ENCODE results near the gene CRKL.

Gene CRKL

DNA sequence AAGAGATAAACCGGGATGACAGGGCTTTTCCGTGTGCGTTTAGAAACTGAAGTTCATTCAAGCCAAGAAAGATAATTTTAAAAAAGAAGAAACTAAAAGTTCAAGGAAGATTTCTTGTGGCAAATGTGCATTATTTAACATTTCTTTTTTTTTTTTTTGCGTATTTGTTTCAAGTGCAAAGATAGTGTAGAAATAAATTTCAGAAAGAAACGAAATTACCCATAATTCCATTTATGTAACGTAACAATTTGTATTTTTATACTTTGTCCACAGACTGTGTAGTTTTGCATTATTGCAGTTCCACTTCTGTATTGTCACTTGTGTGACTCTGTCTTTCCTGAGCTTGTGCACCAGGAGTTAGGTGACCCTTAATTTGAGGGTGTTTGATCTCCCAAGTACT is 34.4 kb upstream of the CRKL start:
- H3K4me1 ChIP-seq (ENCODE audit: control insufficient read depth in 1 of 2, insufficient read depth in 2 of 2, low read length in 2 of 2) = peaks cover 7 to 19% of the 10 kb centered on the region in 2 experiments
- no peak overlapping the region for H3K4me2 ChIP-seq (ENCODE audit: low read length)
- H4K8ac ChIP-seq (ENCODE audit: low read depth, low read length) = no peak overlapping the region
- H4K91ac ChIP-seq (ENCODE audit: low read depth, low read length) = no peak overlapping the region
- H3K4me3 ChIP-seq (ENCODE audit: low read depth, low read length) = no peak overlapping the region
- no peak overlapping the region for H2AK5ac ChIP-seq (ENCODE audit: low read length)
- no peak overlapping the region for H3K9ac ChIP-seq (ENCODE audit: low read length)
- H3K27me3 ChIP-seq (ENCODE audit: insufficient read depth, low read length) = no peaks in the 10 kb centered on the region
- no peak overlapping the region for H3K4ac ChIP-seq (ENCODE audit: low read depth, low read length)
- H2BK120ac ChIP-seq (ENCODE audit: insufficient read depth, low read length, poor library complexity) = no peak overlapping the region
- WGBS (ENCODE audit: extremely low coverage, insufficient coverage, insufficient read length) = no CpG with 5 or more reads among the region's 6 CpGs
- peaks cover 22 to 28% of the 10 kb centered on the region in 2 experiments for H3K36me3 ChIP-seq (ENCODE audit: control insufficient read depth in 1 of 2, insufficient read depth in 2 of 2, low read length in 2 of 2)
- no peak overlapping the region for H3K27ac ChIP-seq (ENCODE audit: low read depth, low read length)
- peaks cover 4% of the 10 kb centered on the region for H3K9me3 ChIP-seq (ENCODE audit: insufficient read depth, low read depth, low read length)
- no peak overlapping the region for H3K23ac ChIP-seq (ENCODE audit: low read length)
- H2AFZ ChIP-seq (ENCODE audit: insufficient read depth, low read length, poor library complexity) = no peak overlapping the region
- no peak overlapping the region for H2BK5ac ChIP-seq (ENCODE audit: low read depth, low read length, poor library complexity)
- H2BK12ac ChIP-seq (ENCODE audit: low read length) = no peak overlapping the region
- H3K18ac ChIP-seq (ENCODE audit: low read length) = no peak overlapping the region
- H3K79me1 ChIP-seq (ENCODE audit: low read length) = peaks cover 3% of the 10 kb centered on the region
- no peak overlapping the region for H3K14ac ChIP-seq (ENCODE audit: low read length)
- no peak for DNase-seq
- no peaks in the 10 kb centered on the region for H3K79me2 ChIP-seq (ENCODE audit: control insufficient read depth, insufficient read depth, low read length, poor library complexity)
- H4K12ac ChIP-seq (ENCODE audit: low read depth, low read length) = no peak overlapping the region

GRCh38 chr22:20884454-20884853 is 32.8 kb upstream of the CRKL start:
- Histone ChIP-seq H3K4me1 (ENCODE audit: control insufficient read depth in 1 of 2, insufficient read depth in 2 of 2, low read length in 2 of 2) (peaks cover 7 to 19% of the 10 kb centered on the region in 2 experiments), H3K27ac (ENCODE audit: low read depth, low read length) (no peak overlapping the region), H3K9me3 (ENCODE audit: insufficient read depth, low read depth, low read length) (peaks cover 4% of the 10 kb centered on the region), H4K91ac (ENCODE audit: low read depth, low read length) (no peak overlapping the region), H3K4me2 (ENCODE audit: low read length) (no peak overlapping the region), H3K79me1 (ENCODE audit: low read length) (peaks cover 3% of the 10 kb centered on the region), H4K12ac (ENCODE audit: low read depth, low read length) (no peak overlapping the region), H3K36me3 (ENCODE audit: control insufficient read depth in 1 of 2, insufficient read depth in 2 of 2, low read length in 2 of 2) (peaks cover 27 to 36% of the 10 kb centered on the region in 2 experiments), H3K18ac (ENCODE audit: low read length) (no peak overlapping the region), H3K27me3 (ENCODE audit: insufficient read depth, low read length) (no peaks in the 10 kb centered on the region), H2BK120ac (ENCODE audit: insufficient read depth, low read length, poor library complexity) (no peak overlapping the region), H3K79me2 (ENCODE audit: control insufficient read depth, insufficient read depth, low read length, poor library complexity) (no peaks in the 10 kb centered on the region), H3K9ac (ENCODE audit: low read length) (no peak overlapping the region), H3K23ac (ENCODE audit: low read length) (no peak overlapping the region), H2AFZ (ENCODE audit: insufficient read depth, low read length, poor library complexity) (no peak overlapping the region), H2BK12ac (ENCODE audit: low read length) (no peak overlapping the region), H2AK5ac (ENCODE audit: low read length) (no peak overlapping the region), H2BK5ac (ENCODE audit: low read depth, low read length, poor library complexity) (no peak overlapping the region), H3K14ac (ENCODE audit: low read length) (no peak overlapping the region), H4K8ac (ENCODE audit: low read depth, low read length) (no peak overlapping the region), H3K4me3 (ENCODE audit: low read depth, low read length) (no peak overlapping the region), H3K4ac (ENCODE audit: low read depth, low read length) (no peak overlapping the region)
- no CpG with 5 or more reads among the region's 4 CpGs for WGBS (ENCODE audit: extremely low coverage, insufficient coverage, insufficient read length)
- peak; percentile 53 to 82 for DNase-seq

DNA sequence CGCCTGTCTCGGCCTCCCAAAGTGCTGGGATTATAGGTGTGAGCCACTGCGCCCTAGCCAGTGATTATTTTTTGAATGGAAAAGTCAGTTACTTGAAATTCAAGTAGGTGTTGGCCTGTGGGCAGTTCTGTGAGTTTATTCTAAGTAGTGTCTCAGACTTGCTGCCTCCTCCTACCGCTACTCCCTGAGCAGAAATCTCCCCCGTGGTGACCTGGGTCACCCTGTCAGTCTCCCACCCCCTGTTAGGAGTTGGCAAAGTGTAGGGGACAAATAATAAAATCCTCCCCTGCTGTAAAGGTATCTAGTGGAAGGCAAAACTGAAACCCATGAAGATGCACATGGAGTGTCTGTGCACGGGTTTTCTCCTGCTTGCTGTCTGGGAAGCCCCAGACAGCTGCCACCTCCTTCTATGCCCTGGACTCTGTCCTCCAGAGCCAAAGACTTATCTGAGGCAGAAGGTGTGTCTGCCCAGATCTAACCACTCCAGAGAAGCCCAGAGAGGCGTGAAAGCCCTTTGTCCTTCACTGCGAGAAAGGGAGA is 32.1 kb upstream of the CRKL start:
- peaks cover 7 to 19% of the 10 kb centered on the region in 2 experiments for H3K4me1 ChIP-seq (ENCODE audit: control insufficient read depth in 1 of 2, insufficient read depth in 2 of 2, low read length in 2 of 2)
- peaks cover 3% of the 10 kb centered on the region for H3K79me1 ChIP-seq (ENCODE audit: low read length)
- no peak overlapping the region for H3K4ac ChIP-seq (ENCODE audit: low read depth, low read length)
- peaks cover 29 to 36% of the 10 kb centered on the region in 2 experiments for H3K36me3 ChIP-seq (ENCODE audit: control insufficient read depth in 1 of 2, insufficient read depth in 2 of 2, low read length in 2 of 2)
- no CpG with 5 or more reads among the region's 8 CpGs for WGBS (ENCODE audit: extremely low coverage, insufficient coverage, insufficient read length)
- no peak overlapping the region for H4K8ac ChIP-seq (ENCODE audit: low read depth, low read length)
- H2AFZ ChIP-seq (ENCODE audit: insufficient read depth, low read length, poor library complexity) = no peak overlapping the region
- no peak overlapping the region for H2BK5ac ChIP-seq (ENCODE audit: low read depth, low read length, poor library complexity)
- peak in 1 of 2 donors; percentile 54 for DNase-seq
- H3K18ac ChIP-seq (ENCODE audit: low read length) = no peak overlapping the region
- H2BK120ac ChIP-seq (ENCODE audit: insufficient read depth, low read length, poor library complexity) = no peak overlapping the region
- H2AK5ac ChIP-seq (ENCODE audit: low read length) = no peak overlapping the region
- no peaks in the 10 kb centered on the region for H3K79me2 ChIP-seq (ENCODE audit: control insufficient read depth, insufficient read depth, low read length, poor library complexity)
- H3K14ac ChIP-seq (ENCODE audit: low read length) = no peak overlapping the region
- no peaks in the 10 kb centered on the region for H3K27me3 ChIP-seq (ENCODE audit: insufficient read depth, low read length)
- H3K4me3 ChIP-seq (ENCODE audit: low read depth, low read length) = no peak overlapping the region
- H4K91ac ChIP-seq (ENCODE audit: low read depth, low read length) = no peak overlapping the region
- H3K4me2 ChIP-seq (ENCODE audit: low read length) = no peak overlapping the region
- no peak overlapping the region for H4K12ac ChIP-seq (ENCODE audit: low read depth, low read length)
- H3K27ac ChIP-seq (ENCODE audit: low read depth, low read length) = peak overlapping the region; percentile 1
- H3K9me3 ChIP-seq (ENCODE audit: insufficient read depth, low read depth, low read length) = peaks cover 4% of the 10 kb centered on the region
- H3K9ac ChIP-seq (ENCODE audit: low read length) = peak overlapping the region; percentile 11
- H2BK12ac ChIP-seq (ENCODE audit: low read length) = no peak overlapping the region
- no peak overlapping the region for H3K23ac ChIP-seq (ENCODE audit: low read length)

DNA sequence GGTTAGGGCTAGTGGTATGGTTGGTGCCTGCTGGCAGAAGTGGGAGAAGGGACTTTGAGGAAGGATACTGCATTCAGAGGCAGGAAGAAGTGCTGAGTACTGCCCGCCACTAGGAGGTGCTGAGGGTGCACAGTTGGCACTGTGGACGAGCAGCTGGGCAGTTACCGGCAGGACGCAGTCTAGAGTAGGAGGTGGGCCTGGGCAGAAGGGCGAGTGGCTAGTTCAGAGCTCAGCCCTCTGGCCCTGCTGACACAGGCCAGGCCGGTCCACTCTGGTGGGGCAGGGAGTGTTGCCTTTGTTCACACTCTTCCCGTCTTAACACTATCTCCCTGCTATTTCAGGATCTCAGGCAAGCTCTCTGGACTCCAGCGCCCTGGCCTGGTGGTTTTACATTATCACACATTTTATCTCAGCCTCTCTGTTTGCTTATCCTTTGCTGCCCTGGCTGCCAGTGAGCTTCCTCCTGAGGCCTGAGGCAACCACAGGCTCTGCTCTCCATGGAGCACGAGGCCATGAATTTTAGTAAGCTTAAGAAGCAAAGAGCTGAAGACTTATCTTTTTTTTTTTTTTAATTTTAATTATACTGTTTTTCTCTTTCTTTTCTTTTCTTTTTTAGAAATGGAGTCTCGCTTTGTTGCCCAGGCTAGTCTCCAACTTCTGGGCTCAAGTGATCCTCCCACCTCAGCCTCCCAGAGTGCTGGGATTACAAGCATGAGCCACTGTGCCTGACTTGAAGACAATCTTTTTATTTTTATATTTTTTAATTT is 31.5 kb upstream of the CRKL start:
- no peak overlapping the region for H3K18ac ChIP-seq (ENCODE audit: low read length)
- no peak overlapping the region for H3K4me3 ChIP-seq (ENCODE audit: low read depth, low read length)
- no peak overlapping the region for H3K14ac ChIP-seq (ENCODE audit: low read length)
- H3K79me2 ChIP-seq (ENCODE audit: control insufficient read depth, insufficient read depth, low read length, poor library complexity) = no peaks in the 10 kb centered on the region
- H3K36me3 ChIP-seq (ENCODE audit: control insufficient read depth in 1 of 2, insufficient read depth in 2 of 2, low read length in 2 of 2) = peaks cover 29 to 36% of the 10 kb centered on the region in 2 experiments
- H2BK12ac ChIP-seq (ENCODE audit: low read length) = no peak overlapping the region
- H2BK5ac ChIP-seq (ENCODE audit: low read depth, low read length, poor library complexity) = no peak overlapping the region
- WGBS (ENCODE audit: extremely low coverage, insufficient coverage, insufficient read length) = no CpG with 5 or more reads among the region's 10 CpGs
- peaks cover 3 to 19% of the 10 kb centered on the region in 2 experiments for H3K4me1 ChIP-seq (ENCODE audit: control insufficient read depth in 1 of 2, insufficient read depth in 2 of 2, low read length in 2 of 2)
- H4K91ac ChIP-seq (ENCODE audit: low read depth, low read length) = no peak overlapping the region
- H3K4ac ChIP-seq (ENCODE audit: low read depth, low read length) = no peak overlapping the region
- H3K9ac ChIP-seq (ENCODE audit: low read length) = no peak overlapping the region
- H3K4me2 ChIP-seq (ENCODE audit: low read length) = peak overlapping the region; percentile 13
- no peak overlapping the region for H3K23ac ChIP-seq (ENCODE audit: low read length)
- peak overlapping the region; percentile 1 for H3K27ac ChIP-seq (ENCODE audit: low read depth, low read length)
- no peak overlapping the region for H2AK5ac ChIP-seq (ENCODE audit: low read length)
- no peaks in the 10 kb centered on the region for H3K27me3 ChIP-seq (ENCODE audit: insufficient read depth, low read length)
- DNase-seq = peak; percentile 98 to 99
- H2BK120ac ChIP-seq (ENCODE audit: insufficient read depth, low read length, poor library complexity) = no peak overlapping the region
- H3K9me3 ChIP-seq (ENCODE audit: insufficient read depth, low read depth, low read length) = peaks cover 4% of the 10 kb centered on the region
- H4K8ac ChIP-seq (ENCODE audit: low read depth, low read length) = no peak overlapping the region
- H2AFZ ChIP-seq (ENCODE audit: insufficient read depth, low read length, poor library complexity) = no peak overlapping the region
- peaks cover 3% of the 10 kb centered on the region for H3K79me1 ChIP-seq (ENCODE audit: low read length)
- no peak overlapping the region for H4K12ac ChIP-seq (ENCODE audit: low read depth, low read length)

All from trophoblast cell (in vitro differentiated cells and primary cell).